AG10803 (cell line): ENCODE results near the gene ASF1B.

Source experiments
- DNase-seq: peaks from one replicate; pipeline ENCODE4 v3.0.0; 2010; ENCODE audit warnings: low read depth
- H3K4me3 ChIP-seq: 2 replicates; pipeline ENCODE4 v1.5.1; 2011; ENCODE audit warnings: mild to moderate bottlenecking, low read length, control low read depth
- TF ChIP-seq, protein P1 (sequence below): conservative IDR thresholded peaks from 2 replicates; pipeline ENCODE4 v1.5.1; 2011; ENCODE audit warnings: mild to moderate bottlenecking, low read length, control low read depth, inconsistent platforms

ASF1B gene

DNA sequence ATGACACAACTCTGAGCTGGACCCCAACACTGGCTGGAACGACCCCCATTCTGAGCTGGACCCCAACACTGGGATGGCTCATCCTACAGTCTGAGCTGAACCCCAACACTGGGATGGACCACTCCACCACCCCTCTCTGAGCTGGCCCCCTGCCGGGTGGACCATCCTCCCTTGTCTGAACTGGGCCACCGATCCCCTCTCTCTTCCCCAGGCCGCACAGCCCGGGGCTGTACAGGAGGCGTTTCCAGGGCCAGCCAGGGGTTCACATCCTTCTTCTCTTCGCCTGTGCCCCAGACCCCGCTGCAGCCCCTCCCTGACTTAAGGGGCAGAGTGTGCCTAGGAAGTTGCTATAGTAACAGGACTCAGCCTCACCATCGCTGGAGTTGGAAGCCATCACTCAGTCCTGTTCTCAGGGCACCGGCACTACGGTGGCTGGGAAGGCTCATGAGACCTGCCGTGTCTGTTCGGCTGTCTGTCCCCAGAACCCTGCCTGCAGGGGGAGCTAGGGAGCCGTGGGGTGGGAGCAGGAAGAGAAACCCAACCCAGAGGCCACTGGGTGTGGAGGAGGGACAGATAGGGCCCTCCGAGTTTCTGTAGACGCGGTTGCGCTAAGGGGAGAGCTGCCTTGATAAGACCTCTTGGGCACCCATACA, 22.5 kb downstream of the ASF1B start:
- no peak for DNase-seq
- no peak overlapping the region for H3K4me3 ChIP-seq
- TF ChIP-seq, protein P1, sequence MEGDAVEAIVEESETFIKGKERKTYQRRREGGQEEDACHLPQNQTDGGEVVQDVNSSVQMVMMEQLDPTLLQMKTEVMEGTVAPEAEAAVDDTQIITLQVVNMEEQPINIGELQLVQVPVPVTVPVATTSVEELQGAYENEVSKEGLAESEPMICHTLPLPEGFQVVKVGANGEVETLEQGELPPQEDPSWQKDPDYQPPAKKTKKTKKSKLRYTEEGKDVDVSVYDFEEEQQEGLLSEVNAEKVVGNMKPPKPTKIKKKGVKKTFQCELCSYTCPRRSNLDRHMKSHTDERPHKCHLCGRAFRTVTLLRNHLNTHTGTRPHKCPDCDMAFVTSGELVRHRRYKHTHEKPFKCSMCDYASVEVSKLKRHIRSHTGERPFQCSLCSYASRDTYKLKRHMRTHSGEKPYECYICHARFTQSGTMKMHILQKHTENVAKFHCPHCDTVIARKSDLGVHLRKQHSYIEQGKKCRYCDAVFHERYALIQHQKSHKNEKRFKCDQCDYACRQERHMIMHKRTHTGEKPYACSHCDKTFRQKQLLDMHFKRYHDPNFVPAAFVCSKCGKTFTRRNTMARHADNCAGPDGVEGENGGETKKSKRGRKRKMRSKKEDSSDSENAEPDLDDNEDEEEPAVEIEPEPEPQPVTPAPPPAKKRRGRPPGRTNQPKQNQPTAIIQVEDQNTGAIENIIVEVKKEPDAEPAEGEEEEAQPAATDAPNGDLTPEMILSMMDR = no peak

GRCh38 chr19:14112809-14113385, 23.5 kb downstream of the ASF1B start:
- H3K4me3 ChIP-seq = peak overlapping the region; percentile 24
- TF ChIP-seq, protein P1 = no peak
- DNase-seq = no peak

- TF ChIP-seq, protein P1 = no peak
- no peak for DNase-seq
- H3K4me3 ChIP-seq = peak overlapping the region; percentile 3; the same call in 1 of the 2 replicates
These were observed 24.2 kb downstream of the ASF1B start for GRCh38 chr19:14112051-14112808.

GRCh38 chr19:14111486-14111885, 24.9 kb downstream of the ASF1B start:
- no peak for DNase-seq
- TF ChIP-seq, protein P1 = no peak
- H3K4me3 ChIP-seq = no peak overlapping the region

- no peak overlapping the region for H3K4me3 ChIP-seq
- TF ChIP-seq, protein P1 = no peak
- DNase-seq = no peak
These were observed 25.7 kb downstream of the ASF1B start for GRCh38 chr19:14110650-14111049.

DNA sequence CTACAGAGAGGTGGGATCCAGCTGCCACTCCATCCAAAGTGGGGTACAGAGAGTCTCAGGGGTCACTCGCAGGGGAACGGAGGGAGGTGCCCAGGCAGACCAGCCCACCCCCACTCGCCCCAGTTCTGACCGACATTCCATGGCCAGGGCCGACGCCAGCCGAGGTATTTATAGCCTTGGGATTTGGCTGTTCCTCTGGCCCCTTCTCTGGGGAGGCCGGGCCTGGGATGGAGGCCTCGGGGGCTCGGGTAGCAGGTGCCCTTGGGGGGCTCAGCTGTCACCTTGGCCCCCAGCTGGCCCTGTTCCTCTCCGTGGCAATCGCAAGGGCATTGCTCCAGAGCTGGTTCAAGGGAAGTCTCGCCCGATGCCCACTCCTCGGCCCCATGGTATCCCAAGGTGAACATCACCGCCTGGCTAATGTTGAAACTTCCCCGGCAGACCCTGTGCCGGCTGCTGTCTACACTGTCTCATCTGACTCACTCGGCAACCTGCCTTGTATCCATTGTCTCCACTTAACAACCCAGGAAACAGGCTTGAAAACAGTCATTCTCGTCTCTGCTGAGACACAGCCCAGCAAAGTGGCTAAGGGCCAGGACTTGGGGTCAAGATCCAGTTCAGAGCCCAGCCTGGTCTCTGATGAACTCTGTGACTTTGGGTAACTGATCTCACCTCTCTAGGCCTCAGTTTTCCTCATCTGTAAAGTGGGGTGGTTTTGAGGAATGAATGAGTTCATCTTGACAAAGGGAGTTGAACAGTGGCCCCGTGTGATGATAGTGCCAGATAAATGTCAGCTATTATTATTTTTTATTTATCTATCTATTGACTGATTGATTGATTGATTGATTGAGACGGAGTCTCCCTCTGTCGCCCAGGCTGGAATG, 28.6 kb downstream of the ASF1B start:
- no peak overlapping the region for H3K4me3 ChIP-seq
- TF ChIP-seq, protein P1 = no peak
- DNase-seq = no peak
